ENCODE results near the gene G6PC2.

Gene G6PC2

DNA sequence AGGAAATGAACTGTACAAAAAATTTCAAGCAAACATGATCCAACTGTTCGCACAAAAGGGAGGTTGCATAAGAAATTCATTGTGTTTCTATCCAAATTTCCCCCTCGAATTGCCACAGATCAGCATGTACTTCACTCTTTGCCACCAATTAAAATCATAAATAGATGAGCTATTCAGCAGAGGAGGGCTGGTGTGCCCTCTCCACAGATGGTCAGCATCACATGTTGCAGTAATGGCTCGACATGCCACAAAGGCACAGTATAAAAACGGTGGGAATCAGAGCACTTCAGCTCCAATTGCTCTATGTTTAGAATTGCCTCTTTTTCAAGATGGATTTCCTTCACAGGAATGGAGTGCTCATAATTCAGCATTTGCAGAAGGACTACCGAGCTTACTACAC lies at the start of gene G6PC2:
Gene G6PC2 (plus strand): TSS at position 289 of the 400 bp plus-strand sequence. CDS start 41 bp downstream, at position 330.
- Histone ChIP-seq H3K36me3 (no peaks in the 10 kb centered on the region), H3K27ac (no peak within 1 kb of the TSS), H3K9me3 (no peaks in the 10 kb centered on the region), H3K4me1 (ENCODE audit: control insufficient read depth in 1 of 2, insufficient read depth in 1 of 2, low read depth in 1 of 2, low read length in 1 of 2) (no peaks in the 10 kb centered on the region), H3K27me3 (no peaks in the 10 kb centered on the region), H3K4me3 (ENCODE audit: low read depth in 1 of 2, low read length in 1 of 2) (no peak within 1 kb of the TSS)
- no peak for TF ChIP-seq CTCF (IDR thresholded peaks at IDR 0.05)

- Histone ChIP-seq H3K4me3 (ENCODE audit: low read depth in 1 of 2, low read length in 1 of 2) (no peak overlapping the region), H3K4me1 (ENCODE audit: control insufficient read depth in 1 of 2, insufficient read depth in 1 of 2, low read depth in 1 of 2, low read length in 1 of 2) (no peaks in the 10 kb centered on the region), H3K27ac (no peak overlapping the region), H3K36me3 (peaks cover 10% of the 10 kb centered on the region), H3K27me3 (no peaks in the 10 kb centered on the region), H3K9me3 (no peaks in the 10 kb centered on the region)
- TF ChIP-seq CTCF (IDR thresholded peaks at IDR 0.05) = no peak
These were observed 49.3 kb upstream of the G6PC2 start for GRCh38 chr2:168851674-168852320.

GRCh38 chr2:168852481-168852880 lies 48.6 kb upstream of the G6PC2 start:
- Histone ChIP-seq H3K27ac (no peak overlapping the region), H3K36me3 (peaks cover 10% of the 10 kb centered on the region), H3K27me3 (no peaks in the 10 kb centered on the region), H3K4me3 (ENCODE audit: low read depth in 1 of 2, low read length in 1 of 2) (no peak overlapping the region), H3K9me3 (no peaks in the 10 kb centered on the region), H3K4me1 (ENCODE audit: control insufficient read depth in 1 of 2, insufficient read depth in 1 of 2, low read depth in 1 of 2, low read length in 1 of 2) (no peaks in the 10 kb centered on the region)
- TF ChIP-seq CTCF (IDR thresholded peaks at IDR 0.05) = no peak

DNA sequence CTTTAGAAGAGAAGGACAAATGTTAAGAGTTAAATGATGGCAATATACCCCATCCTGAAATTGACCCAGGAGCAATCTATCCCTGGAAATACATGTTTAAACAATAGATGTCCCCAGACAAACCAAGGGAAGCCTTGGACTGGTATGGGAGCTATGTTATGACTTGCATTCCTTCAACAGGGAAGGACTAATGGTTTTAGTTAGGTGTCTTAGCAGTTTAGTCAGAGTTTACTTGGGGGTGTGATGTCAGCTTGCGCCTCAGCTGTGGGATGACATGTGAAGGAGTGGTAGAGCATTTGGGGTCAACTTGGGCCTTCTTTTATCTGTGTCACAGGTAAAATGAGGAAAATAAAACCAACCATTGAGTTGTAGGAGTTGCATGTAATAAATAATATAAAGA lies 47.6 kb upstream of the G6PC2 start:
- H3K27ac ChIP-seq = no peak overlapping the region
- H3K4me1 ChIP-seq (ENCODE audit: control insufficient read depth in 1 of 2, insufficient read depth in 1 of 2, low read depth in 1 of 2, low read length in 1 of 2) = no peaks in the 10 kb centered on the region
- no peak overlapping the region for H3K4me3 ChIP-seq (ENCODE audit: low read depth in 1 of 2, low read length in 1 of 2)
- no peaks in the 10 kb centered on the region for H3K9me3 ChIP-seq
- peaks cover 10% of the 10 kb centered on the region for H3K36me3 ChIP-seq
- TF ChIP-seq CTCF (IDR thresholded peaks at IDR 0.05) = no peak
- no peaks in the 10 kb centered on the region for H3K27me3 ChIP-seq

GRCh38 chr2:168854651-168855050 lies 46.4 kb upstream of the G6PC2 start:
- Histone ChIP-seq H3K4me1 (ENCODE audit: control insufficient read depth in 1 of 2, insufficient read depth in 1 of 2, low read depth in 1 of 2, low read length in 1 of 2) (no peaks in the 10 kb centered on the region), H3K9me3 (no peaks in the 10 kb centered on the region), H3K27ac (no peak overlapping the region), H3K27me3 (no peaks in the 10 kb centered on the region), H3K36me3 (peaks cover 10% of the 10 kb centered on the region), H3K4me3 (ENCODE audit: low read depth in 1 of 2, low read length in 1 of 2) (no peak overlapping the region)
- no peak for TF ChIP-seq CTCF (IDR thresholded peaks at IDR 0.05)

All from neutrophil (primary cell).